Measurements from ENCODE around the gene ABLIM1. TPM values are rescaled to one million over a fixed set of nuclear protein-coding genes. Genes with fewer than 3 reads are reported as not detected.

ABLIM1 gene
- total RNA-seq, 4 donors from 2014 or later = 193 to 248 (median 208) TPM

GRCh38 chr10:114575417-114576131 lies 82.5 kb downstream of the ABLIM1 start:
- no peak for TF ChIP-seq CTCF (IDR thresholded peaks at IDR 0.05; ENCODE audit: low read depth)

- no peak for TF ChIP-seq CTCF (IDR thresholded peaks at IDR 0.05; ENCODE audit: low read depth)
Observed at GRCh38 chr10:114573330-114574045, 84.6 kb downstream of the ABLIM1 start.

- TF ChIP-seq CTCF (IDR thresholded peaks at IDR 0.05; ENCODE audit: low read depth) = no peak
Observed at GRCh38 chr10:114571316-114571999, 86.6 kb downstream of the ABLIM1 start.

- TF ChIP-seq CTCF (IDR thresholded peaks at IDR 0.05; ENCODE audit: low read depth) = no peak
Observed at GRCh38 chr10:114566064-114566463, 92.0 kb downstream of the ABLIM1 start.

GRCh38 chr10:114565066-114565465 lies 93.0 kb downstream of the ABLIM1 start:
- TF ChIP-seq CTCF (IDR thresholded peaks at IDR 0.05; ENCODE audit: low read depth) = no peak

- TF ChIP-seq CTCF (IDR thresholded peaks at IDR 0.05; ENCODE audit: low read depth) = no peak
Observed at GRCh38 chr10:114561008-114561523, 97.0 kb downstream of the ABLIM1 start.

GRCh38 chr10:114560144-114560543 lies 97.9 kb downstream of the ABLIM1 start:
- no peak for TF ChIP-seq CTCF (IDR thresholded peaks at IDR 0.05; ENCODE audit: low read depth)

Data from subcutaneous adipose tissue (tissue), 4 donors.